IMR-90 (cell line): ENCODE measurements around the gene MS4A5. TPM values are rescaled to one million over a fixed set of nuclear protein-coding genes. Genes with fewer than 3 reads are reported as not detected.

Experiments
- ATAC-seq: fragments of 200-7000 bp; cut with Tn5 transposase; 2 replicates; pipeline ENCODE4 v1.9.1; 2020; ENCODE audit warnings: low read depth, mild to moderate bottlenecking, moderate library complexity
- BruUV-seq: library from RNA; stranded (reverse); fragments of 400-500 nt; replicated peaks from 2 replicates; lab custom pipeline; 2021; lab: Mats Ljungman, UMichigan
- CTCF ChIA-PET: fragments of 300-600 bp; formaldehyde crosslinking; extraction: SDS; loops from one replicate; lab custom pipeline; 2021; ENCODE audit warnings: antibody characterized with exemption; lab: Yijun Ruan, JAX
- POLR2A ChIA-PET: fragments of 300-600 bp; sonication (Branson Sonifier 250); formaldehyde crosslinking; loops from one replicate; lab custom pipeline; 2022; ENCODE audit warnings: antibody characterized with exemption; ENCODE audit not compliant: unreplicated experiment; lab: Charles Lee
- DNase-seq: peaks from one replicate; pipeline ENCODE4 v3.0.0; 2013
- H2AFZ ChIP-seq: replicated peaks from 2 replicates; pipeline ENCODE3; 2013; ENCODE audit warnings: low read length, mild to moderate bottlenecking; ENCODE audit not compliant: poor library complexity
- H2AK5ac ChIP-seq: 2 replicates; pipeline ENCODE4 v1.6.1; 2013; ENCODE audit warnings: low read depth, low read length, inconsistent platforms
- H2AK9ac ChIP-seq: replicated peaks from 2 replicates; pipeline ENCODE3; 2013; ENCODE audit warnings: mild to moderate bottlenecking, low read depth, low read length, moderate library complexity; ENCODE audit not compliant: poor library complexity
- H2BK120ac ChIP-seq: 2 replicates; pipeline ENCODE4 v1.6.1; 2013; ENCODE audit warnings: low read depth, low read length, inconsistent platforms
- H2BK15ac ChIP-seq: 3 replicates; pipeline ENCODE4 v1.6.1; 2013; ENCODE audit warnings: low read depth, low read length, inconsistent platforms
- H2BK20ac ChIP-seq: 2 replicates; pipeline ENCODE4 v1.6.1; 2013; ENCODE audit warnings: low read depth, mild to moderate bottlenecking, inconsistent platforms, low read length, moderate library complexity
- H2BK5ac ChIP-seq: 2 replicates; pipeline ENCODE4 v1.6.1; 2013; ENCODE audit warnings: mild to moderate bottlenecking, low read depth, low read length, inconsistent platforms; ENCODE audit not compliant: poor library complexity, severe bottlenecking
- H3K14ac ChIP-seq: replicated peaks from 2 replicates; pipeline ENCODE4 v1.6.1; 2013; ENCODE audit warnings: low read depth, low read length, inconsistent platforms
- H3K18ac ChIP-seq: 2 replicates; pipeline ENCODE4 v1.6.1; 2013; ENCODE audit warnings: low read depth, low read length, control low read depth
- H3K23ac ChIP-seq: 2 replicates; pipeline ENCODE4 v1.6.1; 2013; ENCODE audit warnings: low read depth, low read length, inconsistent platforms
- H3K27ac ChIP-seq: 2 replicates; pipeline ENCODE4 v1.5.1; 2013; ENCODE audit warnings: mild to moderate bottlenecking, control low read depth, low read length; ENCODE audit not compliant: insufficient read depth
- H3K27me3 ChIP-seq: 2 replicates; pipeline ENCODE4 v1.6.1; 2013; ENCODE audit warnings: low read length; ENCODE audit not compliant: control insufficient read depth, insufficient read depth
- H3K36me3 ChIP-seq: 2 replicates; pipeline ENCODE4 v1.6.1; 2013; ENCODE audit warnings: low read length, mixed read lengths; ENCODE audit not compliant: control insufficient read depth, insufficient read depth
- H3K4ac ChIP-seq: 2 replicates; pipeline ENCODE4 v1.6.1; 2013; ENCODE audit warnings: low read depth, low read length, inconsistent platforms
- H3K4me1 ChIP-seq: 2 replicates; pipeline ENCODE4 v1.6.1; 2013; ENCODE audit warnings: low read length, mixed read lengths; ENCODE audit not compliant: control insufficient read depth, insufficient read depth
- H3K4me2 ChIP-seq: 2 replicates; pipeline ENCODE4 v1.6.1; 2013; ENCODE audit warnings: low read depth, mild to moderate bottlenecking, control low read depth, low read length, moderate library complexity
- H3K4me3 ChIP-seq: 2 replicates; pipeline ENCODE4 v1.5.1; 2013; ENCODE audit warnings: low read depth, mild to moderate bottlenecking, control low read depth, low read length, moderate library complexity; ENCODE audit not compliant: insufficient read depth
- H3K56ac ChIP-seq: 2 replicates; pipeline ENCODE4 v1.6.1; 2013; ENCODE audit warnings: low read length, inconsistent platforms; ENCODE audit not compliant: insufficient read depth; ENCODE audit errors: extremely low read depth
- H3K79me1 ChIP-seq, 2 experiments: 2 replicates each; pipeline ENCODE4 v1.6.1; 2013; ENCODE audit warnings: low read length in 2 of 2, inconsistent platforms in 1 of 2, low read depth in 1 of 2
- H3K9ac ChIP-seq: 2 replicates; pipeline ENCODE4 v1.6.1; 2013; ENCODE audit warnings: low read depth, low read length, control low read depth
- H3K9me1 ChIP-seq: 2 replicates; pipeline ENCODE4 v1.6.1; 2013; ENCODE audit warnings: low read length, inconsistent platforms; ENCODE audit not compliant: insufficient read depth
- H3K9me3 ChIP-seq: 2 replicates; pipeline ENCODE4 v1.6.1; 2013; ENCODE audit warnings: low read length; ENCODE audit not compliant: control insufficient read depth, insufficient read depth
- H4K20me1 ChIP-seq: 2 replicates; pipeline ENCODE4 v1.6.1; 2013; ENCODE audit warnings: low read length, inconsistent platforms; ENCODE audit not compliant: insufficient read depth
- H4K5ac ChIP-seq: 2 replicates; pipeline ENCODE4 v1.6.1; 2013; ENCODE audit warnings: mild to moderate bottlenecking, low read depth, low read length, control low read depth
- H4K8ac ChIP-seq, 2 experiments: 2 replicates each; pipeline ENCODE4 v1.6.1; 2013; ENCODE audit warnings: low read depth in 2 of 2, low read length in 2 of 2, control low read depth in 1 of 2, inconsistent platforms in 1 of 2
- H4K91ac ChIP-seq: 2 replicates; pipeline ENCODE4 v1.6.1; 2013; ENCODE audit warnings: low read depth, low read length, inconsistent platforms; ENCODE audit not compliant: insufficient read depth
- BHLHE40 ChIP-seq: fragments of 150-350 bp; IDR thresholded peaks from 2 replicates; pipeline ENCODE4 v1.6.1; 2016; ENCODE audit warnings: mild to moderate bottlenecking, low read depth, low read length
- CEBPB ChIP-seq: IDR thresholded peaks from 2 replicates; pipeline ENCODE4 v1.6.1; 2012; ENCODE audit warnings: low read depth, low read length, improper control_type of control experiment
- CTCF ChIP-seq: conservative IDR thresholded peaks from 2 replicates; pipeline ENCODE4 v1.5.1; 2012; ENCODE audit warnings: mild to moderate bottlenecking, low read depth, low read length, improper control_type of control experiment
- ELK1 ChIP-seq: fragments of 150-350 bp; IDR thresholded peaks from 2 replicates; pipeline ENCODE4 v1.6.1; 2016; ENCODE audit warnings: low read depth, mild to moderate bottlenecking, low read length, moderate library complexity, borderline replicate concordance
- FOS ChIP-seq: fragments of 150-350 bp; IDR thresholded peaks from 2 replicates; pipeline ENCODE4 v1.6.1; 2016; ENCODE audit warnings: low read depth, low read length
- MAFK ChIP-seq: IDR thresholded peaks from 2 replicates; pipeline ENCODE4 v1.6.1; 2012; ENCODE audit warnings: low read depth, low read length, improper control_type of control experiment
- MAZ ChIP-seq: IDR thresholded peaks from 2 replicates; pipeline ENCODE4 v1.6.1; 2012; ENCODE audit warnings: low read depth, mild to moderate bottlenecking, low read length, improper control_type of control experiment, moderate library complexity, borderline replicate concordance
- NFE2L2 ChIP-seq: fragments of 150-350 bp; IDR thresholded peaks from 2 replicates; pipeline ENCODE4 v1.6.1; 2016; ENCODE audit warnings: low read depth, mild to moderate bottlenecking, low read length
- POLR2A ChIP-seq: IDR thresholded peaks from 2 replicates; pipeline ENCODE4 v1.6.1; 2012; ENCODE audit warnings: mild to moderate bottlenecking, low read depth, low read length
- RAD21 ChIP-seq: IDR thresholded peaks from 2 replicates; pipeline ENCODE4 v1.6.1; 2012; ENCODE audit warnings: low read length, improper control_type of control experiment
- RCOR1 ChIP-seq: IDR thresholded peaks from 2 replicates; pipeline ENCODE4 v1.6.1; 2012; ENCODE audit warnings: mild to moderate bottlenecking, low read length, improper control_type of control experiment; ENCODE audit not compliant: insufficient replicate concordance
- RFX5 ChIP-seq: IDR thresholded peaks from 2 replicates; pipeline ENCODE4 v1.8.0; 2012; ENCODE audit warnings: low read depth, mild to moderate bottlenecking, low read length, moderate library complexity
- SMC3 ChIP-seq: fragments of 150-350 bp; IDR thresholded peaks from 2 replicates; pipeline ENCODE4 v1.6.1; 2016; ENCODE audit warnings: low read depth, mild to moderate bottlenecking, antibody characterized with exemption, low read length, moderate library complexity
- WGBS, 2 experiments: methylation state at CpG; one replicate each; pipeline versions ENCODE4 v1.1.5 to v1.1.7; 2013; ENCODE audit warnings: missing lambda C conversion rate in 2 of 2; ENCODE audit not compliant: insufficient read length in 1 of 2; ENCODE audit errors: extremely low coverage in 2 of 2; 5-methylcytosine and 5-hydroxymethylcytosine counted together
- dilution Hi-C: fragments of 300-500 bp; cut with HindIII; formaldehyde crosslinking; loops from one replicate; pipeline ENCODE4 v1.14.3; 2018; ENCODE audit warnings: low sequenced_read_pairs; ENCODE audit not compliant: unreplicated experiment
- in situ Hi-C: fragments of 300-500 bp; cut with MboI; formaldehyde crosslinking; loops from 3 replicates; pipeline ENCODE4 v1.14.3; 2019; ENCODE audit warnings: low sequenced_read_pairs, inconsistent platforms, mixed read lengths
- intact Hi-C: fragments of 100-400 bp; cut with micrococcal nuclease; formaldehyde crosslinking; loops from 2 replicates; pipeline ENCODE4 v1.10.0; 2022
- polyA plus RNA-seq, 3 experiments: library from polyadenylated mRNA; depleted of rRNA; stranded (reverse); fragments of >200 nt; gene quantifications; 2 replicates each; pipeline ENCODE4 v1.2.3, GENCODE V29; 2012; ENCODE audit warnings: low replicate concordance in 1 of 3
- total RNA-seq: library from RNA; depleted of rRNA; stranded (reverse); fragments of >200 nt; gene quantifications from 2 replicates; pipeline ENCODE4 v1.2.3, GENCODE V29; 2012

Gene MS4A5
- total and polyA plus RNA-seq, 2 of the 4 experiments (the other 2 are of a cell fraction): not detected

GRCh38 chr11:60428517-60428916, 855 bp upstream of the MS4A5 start:
- H3K14ac ChIP-seq: no peak overlapping the region
- no peaks in the 10 kb centered on the region for H3K79me1 ChIP-seq
- no peaks in the 10 kb centered on the region for H3K9me1 ChIP-seq
- H3K4me2 ChIP-seq: no peak overlapping the region
- in situ Hi-C loops (no loop called here), dilution Hi-C loops (no loop called here), intact Hi-C loops (no loop called here)
- no peak overlapping the region for H3K9ac ChIP-seq
- CTCF ChIA-PET: no interaction called here
- no TSS peak for BruUV-seq
- H3K27ac ChIP-seq: no peak overlapping the region
- no peak overlapping the region for H4K5ac ChIP-seq
- WGBS, 2 experiments: no CpG with 5 or more reads among the region's 2 CpGs
- no peak overlapping the region for H2BK20ac ChIP-seq
- no peak overlapping the region for H3K4me3 ChIP-seq
- H2AK5ac ChIP-seq: no peak overlapping the region
- no peaks in the 10 kb centered on the region for H3K4me1 ChIP-seq
- H3K36me3 ChIP-seq: no peaks in the 10 kb centered on the region
- DNase-seq (no peak), ATAC-seq (no peak)
- POLR2A ChIA-PET: no interaction called here
- no peak overlapping the region for H3K23ac ChIP-seq
- no peaks in the 10 kb centered on the region for H3K27me3 ChIP-seq
- no peak overlapping the region for H3K56ac ChIP-seq
- H2BK15ac ChIP-seq: no peak overlapping the region
- TF ChIP-seq ELK1 (no peak), SMC3 (no peak), NFE2L2 (no peak), MAFK (no peak), POLR2A (no peak), FOS (no peak), BHLHE40 (no peak), RCOR1 (no peak), RFX5 (no peak), CEBPB (no peak), CTCF (no peak), RAD21 (no peak), MAZ (no peak)
- no peak overlapping the region for H2BK120ac ChIP-seq
- H2AFZ ChIP-seq: no peak overlapping the region
- no peaks in the 10 kb centered on the region for H4K20me1 ChIP-seq
- no peak overlapping the region for H2BK5ac ChIP-seq
- no peak overlapping the region for H3K4ac ChIP-seq
- no peak overlapping the region for H4K8ac ChIP-seq
- peaks cover 6% of the 10 kb centered on the region for H3K9me3 ChIP-seq
- no peak overlapping the region for H4K91ac ChIP-seq
- H2AK9ac ChIP-seq: no peak overlapping the region
- no peak overlapping the region for H3K18ac ChIP-seq
